Measurements from ENCODE around the gene SLC22A7.
"Not testable (repeated sequence)": the region's sequence is repeated elsewhere in the genome, so short reads cannot be mapped to it uniquely, and the experiment has no call there.

SLC22A7 gene

GRCh38 chr6:43339168-43339567 is 41.1 kb downstream of the SLC22A7 start:
- no peak for DNase-seq (ENCODE audit: low read depth in 2 of 2)

- not testable (repeated sequence) for DNase-seq (ENCODE audit: low read depth in 2 of 2)
Observed at GRCh38 chr6:43346243-43346642, 48.2 kb downstream of the SLC22A7 start.

- no peak for DNase-seq (ENCODE audit: low read depth in 2 of 2)
Observed at GRCh38 chr6:43347021-43347420, 49.0 kb downstream of the SLC22A7 start.

DNA sequence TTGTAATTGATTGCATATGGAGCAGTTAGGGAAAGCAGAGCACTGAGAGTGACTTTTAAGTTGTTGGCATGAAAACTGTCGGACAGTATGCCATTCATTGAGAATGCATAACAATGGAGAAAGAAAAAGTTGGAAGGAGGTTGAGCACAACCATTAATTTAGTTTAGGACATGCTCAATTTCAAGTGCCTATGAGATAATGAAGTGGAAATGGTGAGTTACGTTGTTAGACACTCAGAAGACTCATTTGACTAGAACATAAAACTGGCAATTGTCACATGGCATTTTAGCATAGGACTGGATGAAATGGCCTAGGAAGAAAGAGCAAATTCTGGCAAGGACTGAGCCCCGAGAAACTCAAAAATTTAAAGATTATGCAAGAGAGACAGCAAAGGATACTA is 49.4 kb downstream of the SLC22A7 start:
- no peak for DNase-seq (ENCODE audit: low read depth in 2 of 2)

- DNase-seq (ENCODE audit: low read depth in 2 of 2): not testable (repeated sequence)
Observed at GRCh38 chr6:43351951-43352350, 53.9 kb downstream of the SLC22A7 start.
